C4-2B (cell line): ENCODE data around the gene S100A7.

Source experiments
- CTCF ChIP-seq: fragments of 450-650 bp; conservative IDR thresholded peaks from 2 replicates; pipeline ENCODE4 v1.5.1; 2017; ENCODE audit warnings: mild to moderate bottlenecking
- ZFX ChIP-seq: fragments of 450-650 bp; IDR thresholded peaks from 2 replicates; pipeline ENCODE4 v1.6.1; 2017

DNA sequence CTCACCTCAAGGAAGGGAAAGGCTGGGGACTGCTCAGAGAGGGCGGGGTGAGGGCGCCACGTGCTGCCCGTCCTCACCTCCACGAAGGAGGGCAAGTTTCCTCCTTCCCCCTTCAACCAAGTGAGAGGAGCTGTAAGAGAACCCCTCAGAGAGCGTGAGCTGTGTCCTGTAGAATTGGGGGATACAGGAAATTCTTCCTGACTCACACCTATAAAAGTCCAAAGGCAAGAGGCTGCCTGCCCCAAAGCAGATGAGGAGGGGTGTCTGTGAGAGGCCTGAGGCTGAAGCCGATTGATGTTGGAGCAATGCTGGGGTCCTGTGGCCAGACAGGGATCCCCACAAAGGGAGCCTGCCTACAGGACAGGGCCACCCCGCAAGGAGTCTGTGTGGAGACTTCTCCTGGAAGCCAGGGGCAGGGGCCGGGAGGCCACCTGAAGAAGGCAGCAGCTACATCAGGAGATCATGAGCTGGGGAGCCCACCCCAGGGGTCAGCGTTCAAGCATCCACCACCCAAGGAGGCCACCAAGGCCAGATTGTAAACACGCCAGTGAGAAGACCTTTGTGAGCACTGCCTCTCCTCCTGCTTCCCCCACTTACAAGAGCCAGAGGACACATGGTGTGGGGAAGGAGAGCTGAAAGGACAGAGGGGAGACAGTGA, 47.6 kb upstream of the S100A7 start:
- TF ChIP-seq CTCF (no peak), ZFX (no peak)
